GM18909 (cell line): ENCODE measurements around the gene ALOX15.
"Not testable (repeated sequence)": the region's sequence is repeated elsewhere in the genome, so short reads cannot be mapped to it uniquely, and the experiment has no call there.

Experiments used
- ATAC-seq: cut with Tn5 transposase; IDR thresholded peaks from one replicate; pipeline ENCODE4 v1.9.1; 2021; ENCODE audit warnings: mild to moderate bottlenecking; ENCODE audit not compliant: unreplicated experiment, poor library complexity

The ALOX15 gene, protein sequence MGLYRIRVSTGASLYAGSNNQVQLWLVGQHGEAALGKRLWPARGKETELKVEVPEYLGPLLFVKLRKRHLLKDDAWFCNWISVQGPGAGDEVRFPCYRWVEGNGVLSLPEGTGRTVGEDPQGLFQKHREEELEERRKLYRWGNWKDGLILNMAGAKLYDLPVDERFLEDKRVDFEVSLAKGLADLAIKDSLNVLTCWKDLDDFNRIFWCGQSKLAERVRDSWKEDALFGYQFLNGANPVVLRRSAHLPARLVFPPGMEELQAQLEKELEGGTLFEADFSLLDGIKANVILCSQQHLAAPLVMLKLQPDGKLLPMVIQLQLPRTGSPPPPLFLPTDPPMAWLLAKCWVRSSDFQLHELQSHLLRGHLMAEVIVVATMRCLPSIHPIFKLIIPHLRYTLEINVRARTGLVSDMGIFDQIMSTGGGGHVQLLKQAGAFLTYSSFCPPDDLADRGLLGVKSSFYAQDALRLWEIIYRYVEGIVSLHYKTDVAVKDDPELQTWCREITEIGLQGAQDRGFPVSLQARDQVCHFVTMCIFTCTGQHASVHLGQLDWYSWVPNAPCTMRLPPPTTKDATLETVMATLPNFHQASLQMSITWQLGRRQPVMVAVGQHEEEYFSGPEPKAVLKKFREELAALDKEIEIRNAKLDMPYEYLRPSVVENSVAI

DNA sequence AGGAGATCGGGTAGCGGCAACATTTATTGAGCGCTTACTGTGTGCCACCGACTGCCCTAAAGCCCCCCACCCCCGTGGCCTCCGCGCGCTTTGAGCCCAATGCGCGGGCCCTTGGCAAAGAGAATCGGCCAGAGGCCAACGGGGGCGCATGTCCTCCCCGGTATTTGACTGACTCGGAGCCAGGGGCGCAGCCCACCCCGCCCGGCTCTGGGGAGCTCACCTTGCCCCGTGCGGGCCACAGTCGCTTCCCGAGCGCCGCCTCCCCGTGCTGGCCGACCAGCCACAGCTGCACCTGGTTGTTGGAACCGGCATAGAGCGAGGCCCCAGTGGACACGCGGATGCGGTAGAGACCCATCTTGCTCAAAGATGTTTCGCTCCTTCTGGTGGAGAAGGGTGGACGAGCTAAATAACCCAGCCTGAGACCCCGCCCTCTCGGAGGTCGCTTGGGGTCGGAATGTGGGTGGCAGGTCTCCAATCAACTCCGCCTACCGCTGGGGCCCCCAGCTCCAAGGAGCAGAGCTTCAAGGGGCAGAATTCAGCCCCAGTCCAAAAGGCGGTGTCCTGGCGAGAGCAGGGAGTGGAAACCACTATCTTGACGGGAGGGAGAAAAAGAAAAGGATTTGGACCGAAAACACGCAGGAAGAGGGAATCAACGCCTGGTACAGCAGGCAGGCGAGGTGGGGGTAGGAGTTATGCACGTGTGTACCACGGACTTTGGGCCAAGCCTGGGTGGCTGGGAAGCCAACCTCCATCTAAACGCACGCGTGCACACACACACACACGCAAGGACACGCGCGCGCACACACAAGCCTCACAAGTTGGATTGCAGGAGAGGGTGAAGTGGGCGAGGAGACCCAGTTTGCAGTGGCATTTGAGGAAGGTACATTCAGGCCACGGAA lies at the start of gene ALOX15:
Gene ALOX15, minus strand, starts transcription at position 382 of the 899 bp plus-strand sequence. Its CDS starts 27 bp downstream, at position 355.
- ATAC-seq = no peak

DNA sequence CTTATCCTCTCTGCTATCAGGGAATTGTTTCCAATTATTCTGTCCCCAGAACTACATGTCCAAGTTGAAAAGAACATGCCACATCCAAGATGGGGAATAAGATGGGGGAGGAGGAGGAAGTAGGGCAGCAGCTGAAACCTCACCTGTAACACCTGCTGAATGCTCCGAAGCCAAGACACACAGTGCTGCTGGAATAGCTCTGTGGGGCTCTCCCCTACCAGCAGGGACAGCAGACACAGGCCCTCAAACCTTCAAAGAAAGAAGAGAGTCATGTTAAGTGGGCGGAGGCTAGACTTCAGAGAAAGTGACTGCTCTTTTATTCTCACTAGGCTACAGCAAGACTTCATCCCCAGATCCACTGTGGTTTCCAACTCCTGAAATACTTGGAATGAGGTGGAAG lies 49.3 kb upstream of the ALOX15 start:
- no peak for ATAC-seq

DNA sequence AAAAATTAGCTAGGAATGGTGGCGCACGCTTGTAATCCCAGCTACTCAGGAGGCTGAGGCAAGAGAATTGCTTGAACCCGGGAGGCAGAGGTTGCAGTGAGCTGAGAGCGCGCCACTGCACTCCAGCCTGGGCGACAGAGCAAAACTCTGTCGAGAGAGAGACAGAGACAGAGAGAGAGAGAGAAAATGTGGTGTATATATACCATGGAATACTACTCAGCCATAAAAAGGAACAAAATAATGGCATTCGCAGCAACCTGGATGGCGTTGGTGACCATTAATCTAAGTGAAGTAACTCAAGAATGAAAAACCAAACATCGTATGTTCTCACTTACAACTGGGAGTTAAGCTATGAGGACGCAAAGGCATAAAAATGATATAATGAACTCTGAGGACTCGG lies 48.4 kb upstream of the ALOX15 start:
- ATAC-seq = not testable (repeated sequence)

DNA sequence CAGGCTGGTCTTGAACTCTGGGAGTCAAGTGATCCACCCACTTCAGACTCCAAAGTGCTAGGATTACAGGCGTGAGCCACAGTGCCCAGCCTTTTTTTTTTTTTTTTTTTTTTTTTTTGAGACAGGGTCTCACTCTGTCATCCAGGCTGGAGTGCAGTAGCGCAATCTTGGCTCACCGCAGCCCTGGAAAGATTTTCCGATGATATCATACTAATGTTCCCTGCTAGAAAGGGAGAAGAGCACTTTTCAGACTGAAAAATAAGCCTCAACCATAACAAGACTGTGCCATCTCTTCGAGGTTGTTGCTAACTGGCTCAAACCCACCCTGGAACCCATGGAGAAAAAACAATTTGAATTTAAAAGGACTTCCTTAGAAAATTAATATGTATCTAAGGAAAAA lies 42.3 kb upstream of the ALOX15 start:
- ATAC-seq = not testable (repeated sequence)

DNA sequence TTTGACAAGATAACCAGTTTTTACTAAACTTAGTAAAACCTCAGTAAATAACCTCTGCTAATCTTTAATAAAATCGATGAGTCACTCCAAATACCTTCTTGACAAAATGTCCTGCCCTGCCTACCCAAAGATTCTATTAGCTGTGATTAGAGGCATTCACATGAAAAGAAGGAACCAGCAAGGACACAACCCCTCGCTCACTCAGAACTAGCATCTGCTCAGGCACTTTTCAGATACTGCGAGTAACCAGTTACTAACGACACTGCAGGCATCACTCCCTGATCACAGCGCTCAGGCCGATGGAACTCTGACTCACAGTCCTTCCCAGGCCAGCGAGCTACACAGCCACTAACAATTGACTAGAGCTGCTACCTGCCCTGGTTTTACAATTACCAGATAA lies 38.2 kb upstream of the ALOX15 start:
- ATAC-seq = no peak

DNA sequence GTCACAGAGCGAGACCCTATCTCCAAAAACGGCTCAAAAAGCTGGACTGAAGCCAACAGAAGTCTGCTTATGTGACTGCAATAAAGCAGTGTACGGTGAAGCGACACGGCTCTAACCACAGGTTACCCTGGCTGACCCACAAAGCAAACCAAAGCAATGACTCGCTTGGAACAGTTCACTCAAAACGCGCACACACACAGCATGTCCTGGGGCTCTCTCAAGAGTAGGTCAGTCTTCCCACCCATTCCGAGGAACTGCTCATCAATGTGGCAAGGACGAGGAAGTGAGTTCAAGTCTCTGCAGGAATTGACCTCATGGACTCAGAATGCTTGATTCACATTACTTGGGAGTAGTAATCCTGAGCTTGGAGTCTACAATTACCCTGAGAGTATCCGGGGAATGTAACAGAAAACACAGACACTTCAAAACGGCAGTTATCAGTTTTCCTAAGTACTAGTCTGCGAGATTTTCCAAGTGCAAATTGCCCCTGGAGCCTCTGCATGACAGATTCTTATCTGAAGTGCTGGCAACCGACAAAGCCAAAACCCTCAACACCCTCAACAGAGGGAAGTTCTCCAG lies 37.1 kb upstream of the ALOX15 start:
- no peak for ATAC-seq

DNA sequence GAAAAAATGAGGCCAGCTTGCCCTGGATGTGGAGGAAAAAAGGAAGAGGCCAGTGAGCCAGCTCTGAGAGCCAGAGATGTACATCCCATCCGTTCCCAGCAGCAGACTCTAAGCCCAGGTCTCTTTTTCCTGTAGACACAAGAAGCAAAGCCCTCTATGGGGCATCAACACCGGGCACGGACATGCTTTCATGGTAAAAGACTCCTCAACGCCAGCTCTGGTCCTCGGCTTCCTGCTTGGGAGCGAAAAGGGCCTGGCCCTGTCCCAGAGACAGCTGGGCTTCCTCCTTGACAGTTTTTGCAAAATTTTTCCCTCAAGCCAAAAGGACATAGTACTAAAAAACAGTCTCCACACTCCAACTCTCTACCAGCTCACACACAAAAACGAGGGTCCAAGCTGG lies 35.3 kb upstream of the ALOX15 start:
- ATAC-seq = no peak

DNA sequence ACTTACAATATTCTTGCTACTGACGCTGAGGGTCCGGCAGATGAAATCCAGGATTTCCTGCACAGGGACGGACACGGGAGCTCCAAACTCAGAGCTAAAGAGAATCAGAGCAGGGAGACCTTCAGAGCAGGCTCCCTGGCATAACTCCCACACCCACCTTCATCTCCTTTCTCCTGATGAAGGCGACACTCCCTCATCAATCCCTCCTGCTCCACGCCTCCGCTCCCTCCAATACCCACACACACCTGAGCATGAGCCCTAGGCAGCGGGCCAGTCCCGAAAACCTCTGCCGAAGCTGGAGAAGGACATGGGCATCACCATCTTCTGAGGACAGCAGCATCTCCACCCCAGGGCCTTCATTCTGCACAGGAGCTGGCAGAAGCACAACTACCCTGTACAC lies 34.3 kb upstream of the ALOX15 start:
- ATAC-seq = no peak

DNA sequence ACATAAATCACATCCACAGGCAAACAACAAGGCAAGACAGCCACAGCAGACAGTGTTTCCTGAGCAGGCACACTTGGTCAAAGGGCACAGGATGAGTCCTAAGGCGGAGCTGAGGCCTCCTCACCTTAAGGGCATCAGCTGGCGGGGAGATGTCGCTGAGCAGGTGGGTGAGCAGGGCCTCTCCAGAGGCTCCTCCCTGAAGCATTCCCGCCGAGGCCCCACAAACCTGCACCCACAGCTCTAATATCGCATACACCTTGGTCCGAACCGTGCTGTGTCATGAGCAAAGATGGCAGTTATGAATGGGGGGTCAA lies 33.2 kb upstream of the ALOX15 start:
- ATAC-seq = no peak

DNA sequence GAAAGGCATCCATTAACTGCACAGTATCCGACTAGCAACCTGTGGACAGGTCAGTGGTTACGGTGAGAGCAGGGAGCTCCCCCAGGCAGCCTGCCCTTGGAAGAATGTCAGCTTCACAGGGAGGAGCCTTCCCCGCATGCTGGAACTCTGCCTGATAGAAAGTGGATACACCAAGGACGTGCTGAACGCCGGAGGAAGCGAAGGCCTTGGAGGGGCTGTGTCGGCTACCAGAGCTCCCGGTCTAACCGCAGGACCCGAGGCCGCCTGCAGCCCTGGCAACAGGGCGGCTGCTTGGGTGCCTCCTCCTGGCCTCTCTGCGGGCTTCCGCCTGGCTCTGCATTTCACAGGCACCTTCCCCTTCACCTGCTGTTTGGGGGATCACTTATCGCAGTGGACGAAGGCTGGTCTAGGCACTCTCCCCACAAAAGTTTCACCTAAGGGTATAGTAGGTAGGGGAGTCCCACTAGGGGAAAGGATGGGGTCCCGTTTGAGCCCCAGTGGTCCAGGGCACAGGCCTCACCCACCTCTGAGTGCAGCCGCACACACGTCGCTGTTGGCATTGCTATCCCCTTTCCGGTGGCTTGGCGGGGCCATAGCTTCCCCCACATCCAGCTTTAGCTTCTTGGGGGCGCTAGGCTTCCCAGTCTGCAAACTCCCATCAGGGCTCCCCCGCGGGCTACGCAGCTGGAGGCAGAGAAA lies 32.7 kb upstream of the ALOX15 start:
- ATAC-seq = no peak

DNA sequence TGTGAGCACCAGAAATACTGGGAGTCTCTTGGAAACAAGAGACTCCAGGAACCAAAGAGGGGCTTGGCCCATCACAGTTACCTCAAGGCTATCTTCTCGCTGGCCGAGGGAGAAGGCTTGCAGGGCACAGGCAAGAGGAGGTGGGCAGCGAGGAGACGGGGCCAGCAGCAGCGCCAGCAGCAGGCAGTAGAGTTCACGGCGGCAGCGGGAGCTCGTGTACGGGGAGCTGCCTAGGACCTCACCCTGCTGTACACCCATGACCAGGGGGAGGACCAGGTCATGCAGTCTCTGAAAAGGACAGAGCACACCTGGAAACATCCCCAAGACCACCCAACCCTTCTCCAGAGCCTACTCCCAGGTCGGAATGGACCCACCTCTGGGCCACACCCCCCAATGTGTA lies 31.7 kb upstream of the ALOX15 start:
- ATAC-seq = no peak

DNA sequence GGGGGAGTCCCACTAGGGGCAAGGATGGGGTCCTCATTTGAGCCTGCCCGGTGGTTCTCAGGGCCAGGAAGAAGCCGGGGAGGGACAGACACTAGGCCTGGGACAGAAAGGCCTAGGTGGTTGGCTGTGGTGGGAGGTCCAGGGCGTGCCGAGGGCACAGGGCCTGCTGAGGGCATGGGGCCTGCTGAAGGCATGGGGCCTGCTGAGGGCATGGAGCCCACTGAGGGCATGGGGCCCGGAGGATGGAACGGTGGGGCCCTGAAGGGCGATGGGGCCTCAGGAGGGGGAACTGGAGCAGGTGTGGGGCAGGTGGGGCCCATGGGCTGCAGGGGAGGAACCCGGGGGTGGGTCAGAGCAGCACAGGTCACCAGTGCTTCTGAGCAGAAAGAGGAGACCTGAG lies 31.3 kb upstream of the ALOX15 start:
- ATAC-seq = no peak

DNA sequence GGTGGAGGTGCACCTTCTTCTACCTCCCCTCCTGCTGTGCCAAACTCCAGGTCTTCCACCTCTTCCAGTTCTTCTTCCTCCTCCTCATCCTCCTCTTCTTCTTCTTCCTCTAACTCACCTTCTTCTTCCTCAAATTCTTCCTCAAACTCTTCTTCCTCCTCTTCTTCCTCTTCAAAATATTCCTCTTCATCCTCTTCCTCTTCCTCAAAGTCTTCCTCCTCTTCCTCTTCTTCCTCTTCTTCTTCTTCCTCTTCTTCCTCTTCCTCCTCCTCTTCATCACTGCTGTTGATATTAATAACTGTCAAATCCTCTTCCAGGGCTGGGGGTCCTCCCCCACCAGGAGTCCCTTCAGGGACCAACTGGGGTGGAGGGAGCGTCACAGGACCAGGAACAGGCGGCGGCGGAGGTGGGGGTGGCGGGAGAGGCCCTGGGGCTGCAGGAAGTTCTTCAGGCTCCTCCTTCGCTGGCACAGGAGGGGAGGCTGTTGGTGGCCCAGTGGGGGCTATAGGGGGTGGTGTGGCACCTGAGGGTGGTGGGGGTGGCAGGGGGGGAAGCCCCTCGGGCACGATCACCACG lies 30.7 kb upstream of the ALOX15 start:
- no peak for ATAC-seq

DNA sequence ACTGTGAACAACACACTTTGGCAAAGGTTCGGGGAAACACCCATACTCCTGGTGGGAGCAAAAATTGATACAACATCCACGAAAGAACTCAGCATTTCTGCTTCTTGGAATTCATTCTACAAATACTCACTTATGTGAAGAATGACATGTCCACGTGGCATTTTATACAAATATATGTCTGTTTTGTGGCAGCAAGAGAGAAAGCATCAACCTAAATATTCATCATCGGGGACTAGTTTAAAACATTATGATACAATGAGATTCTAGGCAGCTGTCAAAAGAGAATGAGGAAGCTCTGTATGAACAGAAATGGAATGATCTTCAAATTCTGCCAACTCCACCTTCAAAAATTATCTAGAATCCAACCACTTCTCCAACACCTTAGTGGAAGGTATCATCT lies 25.7 kb upstream of the ALOX15 start:
- ATAC-seq = no peak

DNA sequence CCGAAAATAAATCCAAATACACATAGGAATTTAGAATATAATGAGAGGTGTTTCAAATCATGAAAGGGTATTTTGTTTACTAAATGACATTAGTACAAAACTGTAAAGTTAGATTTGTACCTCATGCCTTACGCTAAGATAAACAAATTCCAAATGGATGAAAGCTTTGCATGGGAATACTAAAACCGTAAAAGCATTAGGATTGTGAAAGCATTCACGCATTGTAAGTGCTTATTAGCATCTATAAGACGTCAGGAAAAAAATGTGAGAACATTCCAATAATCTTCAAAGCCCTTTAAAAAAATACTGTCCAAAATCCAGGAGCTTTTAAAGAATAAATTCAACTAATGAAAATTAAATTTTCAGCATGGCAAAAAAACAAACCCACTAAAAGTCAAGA lies 24.8 kb upstream of the ALOX15 start:
- ATAC-seq = no peak

DNA sequence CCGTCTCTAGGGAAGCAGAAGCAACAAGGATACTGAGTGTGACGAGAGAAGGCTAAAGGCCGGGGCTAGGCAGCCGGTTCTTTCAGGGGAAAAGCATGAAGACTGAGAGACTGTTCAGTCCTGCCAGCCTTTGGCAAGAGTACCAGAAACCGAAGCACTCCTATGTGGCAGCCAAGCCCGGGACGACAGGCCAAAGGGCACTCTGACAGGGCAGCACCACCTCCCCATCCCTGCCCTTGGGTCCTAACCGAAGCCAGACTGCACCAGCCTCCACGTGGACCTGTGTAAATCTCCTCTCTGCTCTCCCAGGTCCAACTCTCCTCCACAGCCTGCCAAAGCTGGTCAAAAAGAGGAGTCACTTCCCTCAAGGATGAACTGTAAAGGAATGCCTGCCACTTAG lies 23.5 kb upstream of the ALOX15 start:
- ATAC-seq = no peak

DNA sequence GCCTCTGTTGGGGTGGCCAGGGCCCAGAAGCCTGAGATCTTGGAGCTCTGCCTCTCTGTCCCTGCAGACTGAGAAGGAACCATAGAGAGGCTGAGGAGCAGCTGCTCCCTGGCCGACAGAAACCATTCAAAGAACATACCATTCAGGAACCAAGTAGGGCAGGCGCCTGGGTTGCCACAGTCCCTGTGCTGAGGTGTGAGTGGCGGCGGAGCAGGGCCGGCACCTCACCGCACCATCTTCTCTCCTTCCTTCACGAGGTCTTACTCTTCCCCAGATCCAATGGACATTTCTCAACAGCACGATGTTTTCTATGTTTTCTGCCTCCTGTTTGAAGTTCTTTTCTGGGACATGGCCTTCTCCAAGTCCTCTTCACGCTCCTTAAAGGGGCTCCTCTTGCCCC lies 22.8 kb upstream of the ALOX15 start:
- no peak for ATAC-seq

DNA sequence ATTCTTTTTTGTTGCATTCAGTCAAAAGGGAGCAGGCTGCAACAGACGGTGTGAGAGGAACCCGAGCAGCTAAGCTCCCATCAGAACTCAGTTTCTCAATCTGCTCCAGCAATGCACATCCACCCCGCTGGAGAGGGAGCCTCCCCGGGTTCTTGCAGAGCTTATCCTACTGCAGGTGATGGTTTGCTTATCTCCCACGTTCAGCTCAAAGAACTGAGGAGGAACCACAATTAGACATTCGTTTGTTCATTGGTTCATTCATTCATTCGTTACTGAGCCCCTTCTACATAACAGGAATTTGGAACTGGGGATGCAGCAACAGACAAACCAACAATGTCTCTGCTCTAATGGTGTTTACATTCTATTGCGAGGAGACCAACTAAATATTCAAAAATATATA lies 22.2 kb upstream of the ALOX15 start:
- no peak for ATAC-seq

DNA sequence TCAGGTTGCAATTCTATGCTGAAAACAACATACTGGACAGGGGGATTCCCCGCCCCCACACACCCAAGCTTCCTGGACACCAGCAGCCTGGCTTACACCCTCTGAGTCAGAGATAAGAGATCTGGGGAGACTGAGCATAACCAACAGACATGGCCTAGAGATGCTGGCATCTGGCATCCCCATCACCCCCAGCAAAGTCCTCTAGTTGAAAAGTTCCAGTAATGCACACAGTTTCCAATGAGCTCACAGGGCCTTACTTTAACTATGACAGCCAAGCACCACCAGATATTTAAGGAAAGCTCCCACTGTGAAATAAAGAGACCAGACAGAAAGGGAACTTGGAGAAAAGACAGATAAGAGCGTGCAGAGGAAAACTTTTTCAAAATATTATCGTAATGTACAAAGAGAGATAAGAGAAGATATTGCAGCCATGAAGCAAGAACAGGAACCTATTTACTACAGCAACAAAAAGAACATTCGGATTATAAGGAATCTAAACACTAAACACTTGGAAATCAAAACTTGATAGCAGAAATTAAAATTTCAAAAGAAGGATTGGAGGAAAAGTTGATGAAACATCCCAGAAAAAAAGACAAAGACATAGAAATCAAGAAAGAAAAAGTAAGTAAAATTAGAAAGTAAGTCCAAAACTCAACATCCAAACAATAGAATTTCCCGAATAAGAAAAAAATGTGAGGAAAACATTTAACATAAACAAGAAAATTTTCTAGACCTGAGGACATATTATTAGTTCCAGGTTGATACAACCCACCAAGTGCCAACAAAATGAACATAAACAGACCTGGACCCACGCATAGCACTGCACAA lies 17.2 kb upstream of the ALOX15 start:
- no peak for ATAC-seq
